Fibroblast of skin of left biceps (primary cell): Measurements from ENCODE around the gene OSBPL9.

Experiments
- DNase-seq, 2 experiments: peaks; one replicate each; pipeline ENCODE4 v3.0.0-alpha.2; 2013; ENCODE audit warnings: low read depth in 2 of 2

The OSBPL9 gene, protein sequence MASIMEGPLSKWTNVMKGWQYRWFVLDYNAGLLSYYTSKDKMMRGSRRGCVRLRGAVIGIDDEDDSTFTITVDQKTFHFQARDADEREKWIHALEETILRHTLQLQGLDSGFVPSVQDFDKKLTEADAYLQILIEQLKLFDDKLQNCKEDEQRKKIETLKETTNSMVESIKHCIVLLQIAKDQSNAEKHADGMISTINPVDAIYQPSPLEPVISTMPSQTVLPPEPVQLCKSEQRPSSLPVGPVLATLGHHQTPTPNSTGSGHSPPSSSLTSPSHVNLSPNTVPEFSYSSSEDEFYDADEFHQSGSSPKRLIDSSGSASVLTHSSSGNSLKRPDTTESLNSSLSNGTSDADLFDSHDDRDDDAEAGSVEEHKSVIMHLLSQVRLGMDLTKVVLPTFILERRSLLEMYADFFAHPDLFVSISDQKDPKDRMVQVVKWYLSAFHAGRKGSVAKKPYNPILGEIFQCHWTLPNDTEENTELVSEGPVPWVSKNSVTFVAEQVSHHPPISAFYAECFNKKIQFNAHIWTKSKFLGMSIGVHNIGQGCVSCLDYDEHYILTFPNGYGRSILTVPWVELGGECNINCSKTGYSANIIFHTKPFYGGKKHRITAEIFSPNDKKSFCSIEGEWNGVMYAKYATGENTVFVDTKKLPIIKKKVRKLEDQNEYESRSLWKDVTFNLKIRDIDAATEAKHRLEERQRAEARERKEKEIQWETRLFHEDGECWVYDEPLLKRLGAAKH

DNA sequence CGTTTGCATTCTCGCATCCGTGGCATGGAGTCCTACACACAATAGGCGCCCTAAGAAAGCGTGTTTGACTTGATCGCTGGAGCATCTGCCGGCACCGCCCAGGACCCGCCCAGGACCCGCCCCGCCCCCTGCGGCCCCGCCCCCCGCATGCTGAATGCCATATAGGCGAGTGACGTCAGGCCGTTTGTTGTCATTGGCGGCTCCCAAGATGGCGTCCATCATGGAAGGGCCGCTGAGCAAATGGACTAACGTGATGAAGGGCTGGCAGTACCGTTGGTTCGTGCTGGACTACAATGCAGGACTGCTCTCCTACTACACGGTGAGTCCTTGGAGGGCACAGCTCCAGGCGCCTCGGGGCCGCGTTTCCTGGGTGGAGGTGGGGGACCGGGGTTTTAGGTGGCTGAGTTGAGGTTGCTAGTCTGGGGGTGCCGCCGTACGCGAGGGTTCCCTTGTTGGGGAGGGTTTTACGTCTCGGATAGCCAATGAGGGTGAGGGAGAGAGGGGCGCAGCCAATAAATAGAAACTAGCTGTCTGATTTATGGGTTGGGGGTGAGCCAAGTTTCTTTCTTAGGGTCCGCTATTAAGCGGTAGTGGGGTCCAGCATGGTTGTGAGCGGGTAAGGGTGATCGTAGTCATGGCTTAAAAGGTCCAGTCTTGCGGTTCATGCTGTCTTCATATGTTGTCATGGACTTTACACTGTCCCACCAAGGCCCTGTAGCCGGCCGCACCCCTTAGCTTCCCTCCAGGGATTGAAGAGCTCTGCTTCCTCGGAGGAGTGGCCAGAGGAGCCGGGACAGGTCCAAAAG lies at the start of gene OSBPL9:
TSS of gene OSBPL9 (plus strand) at position 190 of the 806 bp plus-strand sequence. CDS start at position 209, 19 bp downstream.
- DNase-seq, result peak; percentile 77 to 81

DNA sequence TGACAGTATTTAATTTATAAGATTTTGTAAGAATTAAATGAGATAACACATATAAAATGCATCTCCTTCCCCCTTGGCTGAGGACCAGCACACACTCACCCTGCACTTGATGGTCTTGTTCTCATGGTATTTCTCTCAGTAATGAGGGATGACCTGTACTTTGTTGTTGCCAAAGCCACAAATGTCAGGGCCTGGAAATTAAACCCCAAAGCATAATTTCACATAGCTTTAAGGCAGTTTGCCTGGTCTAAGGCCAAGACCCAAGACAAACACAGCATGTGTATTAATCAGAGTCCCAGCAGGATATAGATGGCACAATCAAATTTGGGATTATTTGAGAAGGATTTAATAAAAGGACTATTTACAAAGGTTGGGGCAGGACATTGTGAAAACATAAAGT lies 49.2 kb upstream of the OSBPL9 start:
- peak; percentile 51 to 54 for DNase-seq

DNA sequence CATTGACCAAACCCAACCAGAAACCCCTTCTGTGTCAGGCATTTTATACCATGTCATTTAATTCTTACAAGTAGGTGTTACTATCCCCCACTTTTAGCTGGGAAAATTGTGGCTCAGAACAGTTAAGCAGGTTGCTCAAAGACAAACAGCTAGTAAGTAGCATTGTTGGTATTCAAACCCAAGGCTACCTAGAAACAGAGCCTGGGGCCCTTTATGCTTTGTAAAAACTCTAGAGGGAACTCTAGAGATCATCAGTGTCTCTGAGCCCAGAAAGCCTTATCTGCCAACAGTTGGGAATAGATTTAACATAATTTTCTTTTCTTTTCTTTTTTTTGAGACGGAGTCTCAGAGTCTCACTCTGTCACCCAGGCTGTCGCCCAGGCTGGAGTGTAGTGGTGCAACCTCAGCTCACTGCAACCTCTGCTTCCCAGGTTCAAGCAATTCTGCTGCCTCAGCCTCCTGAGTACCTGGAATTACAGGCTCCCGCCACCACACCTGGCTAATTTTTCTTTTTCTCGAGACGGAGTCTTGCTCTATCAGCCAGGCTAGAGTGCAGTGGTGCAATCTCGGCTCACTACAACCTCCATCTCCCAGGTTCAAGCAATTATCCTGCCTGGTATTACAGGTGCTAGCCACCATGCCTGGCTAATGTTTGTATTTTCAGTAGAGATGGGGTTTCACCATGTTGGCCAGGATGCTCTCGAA lies 48.5 kb upstream of the OSBPL9 start:
- DNase-seq, result no peak

DNA sequence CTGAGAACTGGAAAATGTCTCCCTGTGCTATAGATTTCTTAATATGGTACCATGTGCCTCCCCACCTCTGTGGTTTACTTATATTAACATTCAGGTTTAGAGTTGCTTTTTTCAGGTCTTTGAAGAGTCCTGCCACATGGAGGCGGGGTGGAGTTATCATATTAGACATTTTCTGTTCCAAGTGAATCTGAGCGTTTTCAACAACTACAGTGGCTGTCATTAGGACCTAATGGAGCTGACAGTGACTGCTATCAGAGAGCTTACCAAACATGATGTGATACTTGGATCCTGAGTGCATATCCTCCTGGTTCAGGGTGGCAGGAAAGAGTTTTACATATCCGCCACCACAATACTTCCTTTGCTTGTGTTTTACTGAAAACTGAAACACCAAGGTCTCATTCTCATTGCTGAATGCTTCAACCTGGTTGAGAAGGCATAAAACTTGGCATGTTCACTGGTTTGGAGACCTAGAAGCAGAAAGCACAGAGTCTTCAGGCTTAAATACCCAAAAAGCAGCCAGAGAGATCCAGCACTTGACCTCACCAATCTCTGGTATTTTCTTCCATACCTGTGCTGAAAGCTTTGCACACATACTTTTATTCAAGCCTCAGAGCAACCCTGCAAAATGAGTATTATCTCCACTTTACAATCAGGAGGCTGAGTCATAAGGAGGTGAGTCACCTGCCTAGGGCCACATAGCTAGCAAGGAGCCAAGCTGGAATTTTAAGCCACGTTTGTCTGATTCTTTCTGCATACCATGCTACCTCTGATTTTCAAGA lies 47.4 kb upstream of the OSBPL9 start:
- DNase-seq, result no peak

DNA sequence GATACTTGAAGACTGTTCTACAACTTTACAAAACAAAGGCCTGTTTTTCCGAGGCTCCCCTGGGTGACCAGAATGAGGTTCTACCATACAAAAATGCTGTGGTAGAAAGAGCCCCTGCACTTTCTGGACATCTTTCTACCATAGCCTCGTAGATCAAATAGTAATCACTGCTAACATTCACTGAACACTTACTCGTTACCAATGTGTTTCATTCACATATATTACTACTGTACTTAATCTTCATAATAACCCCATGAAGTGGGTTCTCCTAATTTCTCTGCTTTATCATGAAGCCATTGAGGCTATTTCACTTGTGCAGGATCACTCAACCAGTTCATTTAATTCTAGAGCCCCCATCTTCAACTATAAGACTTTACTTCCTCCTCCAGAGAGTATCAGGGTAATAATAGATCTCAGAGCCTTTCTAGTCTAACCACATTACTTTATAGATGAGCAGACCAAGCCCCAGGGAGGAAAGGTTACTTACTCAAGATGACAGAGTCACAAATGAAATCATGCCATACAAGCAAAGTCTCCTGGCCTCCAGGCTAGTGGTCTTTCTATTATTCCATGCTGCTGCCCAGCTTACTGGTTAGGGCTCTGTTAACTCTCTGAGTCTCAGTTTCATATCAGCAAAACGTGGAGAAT lies 46.7 kb upstream of the OSBPL9 start:
- DNase-seq, result no peak

DNA sequence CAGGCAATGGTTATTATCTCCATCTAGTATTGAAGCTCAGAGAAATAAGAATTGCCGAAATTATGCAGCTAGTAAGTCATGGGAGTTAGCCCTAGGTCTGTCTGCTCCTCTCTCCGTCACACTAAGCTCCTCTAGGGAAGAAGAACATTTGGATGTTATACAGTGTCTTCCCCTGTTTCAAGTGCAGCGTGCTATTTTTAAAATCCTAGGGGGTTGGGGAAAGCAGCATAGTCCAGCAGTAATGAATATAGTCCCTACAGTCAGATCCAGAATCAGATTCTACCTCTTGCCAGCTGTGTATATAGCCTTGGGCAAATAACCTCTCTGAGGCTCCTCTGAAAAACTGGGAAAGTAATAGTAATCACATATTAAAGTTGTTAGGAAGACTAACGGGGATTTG lies 44.5 kb upstream of the OSBPL9 start:
- no peak for DNase-seq

DNA sequence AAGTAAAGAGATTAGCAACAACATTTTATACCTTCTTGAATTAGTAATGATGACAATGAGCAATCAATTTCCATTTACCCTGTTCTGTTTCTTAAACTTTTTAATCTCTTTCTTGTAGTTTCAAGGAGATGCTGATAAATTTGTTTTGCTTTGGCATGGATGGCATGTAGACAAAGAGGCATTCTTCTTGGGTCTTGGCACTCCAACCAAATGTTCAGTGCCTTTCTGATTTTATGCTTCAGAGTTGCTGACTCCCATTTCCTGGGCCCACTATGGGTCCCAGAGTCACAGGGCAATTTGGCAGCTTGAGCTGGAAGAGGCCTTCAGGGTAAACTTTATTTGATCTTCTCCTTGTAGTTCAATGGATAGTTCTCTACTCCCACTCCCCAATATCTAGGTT lies 42.1 kb upstream of the OSBPL9 start:
- no peak for DNase-seq

DNA sequence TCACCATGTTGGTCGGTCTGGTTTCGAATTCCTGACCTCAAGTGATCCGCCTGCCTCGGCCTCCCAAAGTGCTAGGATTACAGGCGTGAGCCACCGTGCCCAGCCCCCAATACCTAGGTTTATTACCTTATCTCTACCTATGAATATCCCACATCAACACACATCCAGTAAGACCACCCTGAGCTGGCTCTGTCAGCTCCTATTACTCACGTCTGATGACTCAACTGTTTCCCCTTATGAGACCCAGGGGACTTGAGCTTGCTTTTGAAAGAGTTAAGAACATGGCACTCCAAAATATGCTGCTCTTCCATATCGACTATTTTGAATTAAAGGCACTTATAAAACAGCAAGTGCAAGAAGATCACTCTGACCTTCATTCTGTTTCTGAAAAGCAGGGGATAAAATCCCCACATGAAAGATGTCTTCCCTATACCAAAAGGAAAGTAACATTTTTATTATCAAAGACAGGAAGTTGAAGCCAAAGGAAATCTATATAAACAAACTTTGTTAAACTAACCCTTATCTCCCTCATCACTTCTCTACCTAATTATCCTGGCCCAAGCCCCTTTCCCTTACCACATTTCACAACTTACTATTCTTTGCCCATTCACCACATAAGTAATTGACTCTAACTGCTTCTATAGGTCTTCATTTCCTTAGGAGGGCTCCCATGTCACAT lies 41.3 kb upstream of the OSBPL9 start:
- DNase-seq, result no peak

DNA sequence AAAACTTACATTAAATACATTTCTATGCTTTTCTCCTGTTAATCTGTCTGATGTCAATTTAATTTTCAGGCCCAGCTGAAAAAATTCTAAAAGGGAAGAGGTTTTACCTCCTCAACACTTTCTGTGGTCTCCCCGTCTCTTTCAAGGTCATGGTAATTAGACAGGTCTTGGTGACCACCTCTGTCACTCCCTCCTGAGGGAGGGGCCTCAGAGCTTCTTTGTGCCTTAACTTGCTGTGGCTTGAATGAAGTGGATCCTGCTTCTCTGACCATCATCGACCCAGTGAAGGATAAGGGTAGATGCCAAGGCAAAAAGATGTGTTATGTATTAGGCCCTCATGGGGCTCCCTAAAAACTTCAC lies 40.8 kb upstream of the OSBPL9 start:
- no peak for DNase-seq

DNA sequence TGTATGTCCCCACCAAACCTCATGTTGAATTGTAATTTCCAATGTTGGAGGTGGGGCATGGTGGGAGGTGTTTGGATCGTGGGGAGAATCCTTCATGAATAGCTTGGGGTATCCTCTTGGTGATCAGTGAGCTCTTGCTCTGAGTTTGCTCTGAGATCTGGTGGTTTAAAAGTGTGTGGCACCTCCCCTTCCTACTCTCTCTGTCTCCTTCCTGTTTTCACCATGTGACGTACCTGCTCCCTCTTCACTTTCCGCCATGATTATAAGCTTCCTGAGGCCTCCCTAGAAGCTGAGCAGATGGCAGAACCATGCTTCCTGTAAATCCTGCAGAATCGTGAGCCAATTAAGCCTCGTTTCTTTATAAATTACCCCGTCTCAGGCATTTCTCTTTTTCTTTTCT lies 40.0 kb upstream of the OSBPL9 start:
- DNase-seq, result no peak

DNA sequence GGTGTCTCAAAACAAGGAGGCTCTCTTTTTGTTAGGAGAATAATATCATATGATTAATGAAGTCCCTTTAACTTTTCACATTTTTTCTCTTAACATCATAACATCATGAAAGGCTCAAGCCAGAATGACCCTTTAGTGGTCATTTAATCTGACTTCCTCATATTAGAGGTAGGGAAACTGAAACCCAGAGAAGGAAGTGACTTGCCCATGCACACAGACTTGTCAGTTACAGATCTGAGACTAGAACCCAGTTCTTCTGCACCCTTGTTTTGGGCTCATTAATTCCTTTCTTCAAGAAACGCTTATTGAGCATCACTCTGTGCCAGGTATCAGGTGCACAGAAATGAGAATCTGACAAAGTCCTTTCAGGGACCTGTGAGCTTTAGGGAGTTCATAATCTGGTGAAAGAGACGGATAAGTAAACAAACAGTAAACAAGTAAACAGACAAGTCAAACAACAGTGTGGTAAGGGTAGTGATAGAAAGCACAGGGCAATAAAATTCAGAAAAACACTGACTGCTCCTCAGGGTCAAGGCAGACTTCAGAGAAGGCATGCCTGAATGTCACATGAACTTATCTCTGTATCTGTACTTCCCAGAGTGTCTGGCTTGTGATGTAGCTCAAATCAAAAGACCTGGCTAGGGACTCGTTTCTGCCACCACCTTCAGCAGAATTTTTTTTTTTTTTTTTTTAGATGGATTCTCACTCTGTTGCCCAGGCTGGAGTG lies 38.3 kb upstream of the OSBPL9 start:
- DNase-seq, result no peak

DNA sequence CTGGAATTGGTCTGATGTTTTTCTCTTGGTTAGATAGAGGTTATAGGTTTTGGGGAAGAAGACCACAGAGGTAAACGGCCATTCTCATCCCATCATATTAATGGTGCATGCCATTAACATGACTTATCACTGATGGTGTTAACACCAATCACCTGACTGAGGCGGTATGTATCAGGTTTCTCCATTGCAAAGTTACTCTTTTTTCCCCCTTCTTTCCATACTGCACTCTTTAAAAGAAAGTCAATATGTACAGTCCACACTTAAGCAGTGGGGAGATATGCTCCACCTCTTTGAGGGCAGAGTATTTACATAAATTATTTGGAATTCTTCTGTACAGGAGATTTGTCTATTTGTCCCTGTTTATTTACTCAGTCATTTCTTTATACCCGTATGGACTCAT lies 35.7 kb upstream of the OSBPL9 start:
- no peak for DNase-seq

DNA sequence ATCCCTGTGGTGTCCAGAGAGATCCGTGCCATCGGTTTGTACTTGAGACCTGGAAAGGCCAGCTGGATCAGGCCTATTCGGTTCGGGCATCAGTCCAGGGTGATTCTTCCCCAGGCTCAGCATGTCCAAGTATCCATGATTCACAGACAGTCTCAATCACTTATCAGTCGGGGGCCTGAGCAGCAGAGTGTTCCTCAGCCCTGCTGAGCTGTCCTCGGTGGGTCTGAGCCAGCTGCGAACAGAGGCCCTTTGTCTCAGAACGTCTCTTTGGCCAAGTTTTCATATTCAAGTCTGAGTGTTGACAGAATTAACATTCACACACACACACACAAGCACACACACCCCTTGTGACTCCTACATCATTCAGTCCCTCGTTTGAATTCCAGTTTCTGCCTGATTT lies 33.4 kb upstream of the OSBPL9 start:
- no peak for DNase-seq

DNA sequence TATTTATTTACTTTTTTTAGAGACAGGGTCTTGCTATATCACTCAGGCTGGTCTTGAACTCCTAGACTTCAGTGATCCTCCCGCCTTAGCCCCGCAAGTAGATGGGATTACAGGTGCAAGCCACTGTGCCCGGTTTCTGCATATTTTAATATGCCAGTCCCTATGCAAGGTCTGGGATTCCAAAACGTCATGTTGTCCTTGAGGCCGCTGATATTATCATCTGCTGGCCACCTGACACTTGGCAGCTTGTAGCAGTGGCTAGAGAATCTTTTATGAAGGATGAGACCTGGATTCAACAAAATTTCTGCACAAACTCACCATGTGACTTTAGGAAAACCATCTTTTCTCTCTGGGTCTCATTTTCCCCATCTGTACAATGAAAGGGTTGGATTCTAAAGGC lies 32.9 kb upstream of the OSBPL9 start:
- DNase-seq, result no peak

DNA sequence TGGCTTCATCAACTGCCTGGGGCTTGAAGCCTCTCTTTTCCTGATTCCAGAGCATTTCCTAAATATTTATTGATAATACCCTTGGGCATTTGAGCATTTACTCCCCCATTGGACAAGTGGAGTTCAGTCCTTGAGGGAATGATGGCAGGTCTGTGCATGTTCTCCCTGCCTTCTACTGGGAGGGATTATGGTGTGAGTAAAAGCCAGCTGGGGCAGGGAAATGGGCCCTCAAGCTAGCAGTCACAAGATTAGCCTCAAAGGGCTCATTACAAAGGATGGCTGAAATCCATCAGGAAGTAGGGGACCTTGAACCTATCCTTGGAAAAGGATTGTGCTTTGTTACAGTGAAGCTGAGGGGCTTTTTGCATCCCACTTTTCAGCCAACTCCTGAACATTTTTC lies 24.2 kb upstream of the OSBPL9 start:
- no peak for DNase-seq

DNA sequence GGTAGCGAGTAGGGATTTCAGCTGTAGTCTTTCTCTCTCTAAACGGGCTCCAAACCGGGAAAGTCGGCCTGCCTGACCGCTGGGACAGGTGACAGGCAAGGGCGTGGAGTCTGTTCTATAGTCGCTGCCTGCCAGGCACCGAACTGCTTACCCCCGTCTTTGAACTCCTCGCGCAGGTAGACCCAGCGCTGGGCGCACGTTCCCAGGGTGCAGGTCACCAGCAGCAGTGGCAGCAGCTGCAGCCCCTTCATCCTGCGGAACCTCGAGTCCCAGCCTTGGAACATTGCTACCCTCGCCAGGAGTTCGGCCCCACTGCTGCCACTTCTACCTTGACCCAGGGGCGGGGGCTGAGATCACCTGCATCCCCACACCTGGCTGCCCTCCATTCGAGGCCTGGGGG lies 22.2 kb upstream of the OSBPL9 start:
- no peak for DNase-seq

DNA sequence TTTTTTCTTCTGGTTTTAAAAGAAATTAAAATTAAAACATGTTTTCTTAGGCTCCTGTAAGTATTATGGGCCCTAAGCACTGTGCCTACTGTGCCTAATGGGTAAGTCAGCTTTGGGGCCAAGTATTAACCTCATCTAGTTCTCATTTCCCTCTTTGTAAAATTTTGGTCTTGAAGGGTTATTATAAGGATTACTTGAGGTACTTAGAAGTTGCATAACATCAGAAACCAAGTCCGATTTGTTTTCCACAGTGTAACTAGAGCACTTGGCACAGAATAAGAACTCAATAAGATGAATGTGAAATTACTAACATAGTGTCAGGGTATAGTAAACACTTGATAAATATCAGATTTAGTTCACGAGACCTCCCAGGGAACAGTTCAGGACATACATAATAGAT lies 16.4 kb upstream of the OSBPL9 start:
- no peak for DNase-seq

DNA sequence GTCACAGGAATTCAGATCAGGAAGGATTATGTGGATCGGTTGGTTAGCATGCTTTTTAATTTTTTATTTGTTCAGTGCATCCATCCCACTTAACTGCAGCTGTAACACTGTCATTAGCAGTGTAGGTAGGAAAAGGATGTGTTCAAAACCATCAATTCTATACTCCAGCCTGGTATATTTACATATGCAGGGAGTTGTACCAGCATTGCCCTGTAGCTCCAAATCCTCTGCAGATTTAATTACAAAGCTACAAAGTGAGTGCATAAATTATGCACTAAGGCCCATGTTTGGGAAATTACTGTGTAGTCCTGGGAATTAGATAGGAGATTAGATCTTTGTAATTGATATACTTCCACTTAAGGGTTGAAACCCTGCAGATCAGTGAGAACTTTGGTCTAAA lies 15.9 kb upstream of the OSBPL9 start:
- DNase-seq, result no peak

DNA sequence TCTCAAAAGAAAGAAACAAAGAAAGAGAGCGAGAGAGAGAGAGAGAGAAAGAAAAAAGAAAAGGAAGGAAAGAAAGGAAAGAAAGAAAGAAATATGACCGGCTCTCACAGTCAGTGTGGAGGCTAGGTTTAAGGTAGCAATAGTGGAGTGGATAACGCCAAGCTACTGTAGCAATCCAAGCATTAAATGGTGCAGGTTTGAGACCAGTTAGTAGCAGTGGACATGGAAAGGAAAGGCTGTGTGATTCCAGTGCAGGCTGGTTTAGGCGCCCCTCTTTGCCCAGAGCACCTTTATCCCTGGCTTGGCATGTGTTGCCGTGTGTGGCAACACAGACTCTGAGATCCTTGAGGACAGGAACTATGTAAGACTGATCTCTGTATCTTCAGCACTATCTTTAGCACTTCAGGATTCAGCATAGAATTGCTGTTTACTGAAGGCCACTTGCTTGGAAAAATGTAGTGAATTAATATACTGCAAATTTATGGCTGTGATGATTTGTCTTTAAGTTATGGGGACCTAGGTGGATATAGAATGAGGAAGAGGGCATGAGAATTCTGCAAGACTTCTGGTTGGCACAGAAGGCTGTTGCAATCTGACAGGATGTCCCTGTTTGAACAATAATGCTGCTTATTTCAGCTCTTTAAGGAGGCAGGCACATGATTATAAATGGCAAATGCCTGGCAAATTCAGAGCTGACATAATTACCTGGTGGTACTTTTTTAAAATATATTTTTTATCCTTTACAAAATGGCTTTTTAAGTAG lies 10.8 kb upstream of the OSBPL9 start:
- DNase-seq, result no peak
